Heart left ventricle (tissue), 16 donors: ENCODE data around the gene CBX1. TPM values are rescaled to one million over a fixed set of nuclear protein-coding genes. Genes with fewer than 3 reads are reported as not detected.

Source experiments
- ATAC-seq, 4 donors: fragments of 200-7000 bp; cut with Tn5 transposase; one replicate each; pipeline ENCODE4 v1.9.1; 2020 to 2022; ENCODE audit warnings: moderate library complexity in 4 of 4, mild to moderate bottlenecking in 3 of 4, moderate number of reproducible peaks in 1 of 4
- DNase-seq, 5 donors: peaks; one replicate each; pipeline ENCODE4 v3.0.0-alpha.2; 2020
- H3K27ac ChIP-seq, 12 donors: fragments of 200-600 bp; sonication (generic) in 4 of 12; one replicate each; pipeline versions ENCODE4 v1.5.0 to v1.8.0; 2016 to 2022; ENCODE audit warnings: mild to moderate bottlenecking in 2 of 12
- H3K27me3 ChIP-seq, 9 donors: fragments of 200-600 bp; sonication (generic) in 2 of 9; one replicate each; pipeline versions ENCODE4 v1.5.1 to v1.8.0; 2016 to 2022; ENCODE audit warnings: mild to moderate bottlenecking in 3 of 9
- H3K36me3 ChIP-seq, 9 donors: fragments of 200-600 bp; sonication (generic) in 2 of 9; one replicate each; pipeline versions ENCODE4 v1.5.0 to v1.8.0; 2018 to 2022; ENCODE audit warnings: mild to moderate bottlenecking in 2 of 9
- H3K4me1 ChIP-seq, 12 donors: fragments of 200-600 bp; sonication (generic) in 4 of 12; one replicate each; pipeline versions ENCODE4 v1.5.0 to v1.8.0; 2016 to 2022; ENCODE audit warnings: mild to moderate bottlenecking in 3 of 12
- H3K4me3 ChIP-seq, 12 donors: fragments of 200-600 bp; sonication (generic) in 4 of 12; one replicate each; pipeline versions ENCODE4 v1.5.0 to v1.8.0; 2017 to 2022; ENCODE audit warnings: mild to moderate bottlenecking in 9 of 12, moderate library complexity in 4 of 12
- H3K9me3 ChIP-seq, 12 donors: fragments of 200-600 bp; sonication (generic) in 4 of 12; one replicate each; pipeline versions ENCODE4 v1.5.0 to v1.8.0; 2016 to 2022; ENCODE audit warnings: mild to moderate bottlenecking in 1 of 12
- POLR2A ChIP-seq, 2 donors: fragments of 450-650 bp; IDR thresholded peaks; one replicate each; pipeline ENCODE4 v1.6.1; 2017; ENCODE audit warnings: antibody characterized with exemption in 2 of 2, mild to moderate bottlenecking in 2 of 2, moderate library complexity in 2 of 2
- WGBS, 4 donors: extraction: QIAGEN DNeasy Blood & Tissue Kit in 2 of 4; methylation state at CpG; one replicate each; pipeline versions ENCODE4 v1.1.5 to v1.1.7; 2013 to 2018; 5-methylcytosine and 5-hydroxymethylcytosine counted together
- intact Hi-C, 10 donors: fragments of 100-400 bp; cut with DNase I; formaldehyde crosslinking; loops; one replicate each; pipeline versions ENCODE4 v1.11.1 to v1.14.2; 2022
- polyA plus RNA-seq, 2 donors: library from polyadenylated mRNA; stranded (reverse); fragments of 200-250 nt; gene quantifications; one replicate each; pipeline ENCODE4 v1.2.3, GENCODE V29; 2013
- total RNA-seq, 9 donors: library from RNA; depleted of rRNA in 2 of 9; stranded (reverse); fragments of >200 nt in 2 of 9; fragmentation: NEBNext Ultra II Directional in 3 of 9; extraction: Animal tissue kit (Norgen Biotek cat#: 25700) in 3 of 9; gene quantifications; one replicate each; pipeline versions ENCODE4 v1.1.0 to v1.2.4, GENCODE V29; 2016 to 2023
- TF ChIP-seq, protein P1 (sequence below), 12 donors: fragments of 200-600 bp; sonication (generic) in 4 of 12; IDR thresholded peaks; one replicate each; pipeline versions ENCODE4 v1.5.0 to v1.8.0; 2018 to 2022; ENCODE audit warnings: antibody characterized with exemption in 12 of 12, mild to moderate bottlenecking in 5 of 12
- donor health status: ischemic (EF 13 %, LVEDD 7.1; RV severe dilation, severe dysfunction).
- donor health status: healthy with polysubstance abuse.
- donor health status: DM: no; HTN: yes; CAD: no.
- donor health status: DM: no; HTN: no; CAD: no.
- donor health status: ischemic (EF 25% LVEDD 6.9; RV normal size, moderate dysfunction).
- donor health status: ischemic (EF 25% LVEDD 5.7; RV mildly dilated, moderate dysfunction).
- donor health status: healthy.
- donor health status: DM: yes; HTN: yes; CAD: no.
- donor health status: ischemic (EF 35%, LVEDD 5.7; RV mildly dilated, moderate dysfunction).
- donor health status: nonischemic (EF 11% LVEDD 7.7; RV severe dilation, severe dysfunction).
- donor health status: DM: yes; HTN: yes; CAD: no.
- donor health status: PGD.
- donor health status: ischemic (EF 29% LVEDD 5.4; RV normal size, mild dysfunction).
- donor health status: nonischemic (EF 23%, LVEDD 6.1; RV moderate dilation, normal function).

CBX1 gene
- total and polyA plus RNA-seq, 11 donors = 24.6 to 51.7 (median 37.9) TPM

DNA sequence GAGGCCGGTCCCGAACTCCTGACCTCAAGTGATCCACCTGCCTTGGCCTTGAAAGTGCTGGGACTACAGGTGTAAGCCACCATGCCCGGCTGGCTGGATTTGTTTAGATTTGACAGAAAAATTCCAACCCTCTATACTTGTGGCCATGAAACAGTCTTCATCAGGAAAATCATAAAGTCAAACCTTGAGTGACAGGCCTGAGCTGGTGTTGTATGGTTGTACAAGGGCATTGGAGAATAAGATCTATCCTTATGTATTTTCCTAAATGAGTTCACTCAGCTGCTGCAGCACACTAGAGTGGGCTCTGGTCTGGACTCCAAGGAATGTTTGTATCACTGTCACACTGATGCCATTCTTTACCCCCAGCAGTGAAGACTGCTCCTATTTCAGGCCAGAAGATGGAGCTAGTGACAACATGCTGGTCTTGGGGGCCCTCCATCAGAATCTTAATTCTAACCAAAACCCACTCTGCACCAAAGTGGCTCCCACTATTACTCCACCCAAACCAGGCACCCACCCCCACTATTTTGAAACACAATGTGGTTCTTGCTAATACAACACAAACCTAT is 33.7 kb upstream of the CBX1 start:
- ATAC-seq = no peak
- TF ChIP-seq POLR2A (IDR thresholded peaks at IDR 0.05) = no peak
- TF ChIP-seq, protein P1, sequence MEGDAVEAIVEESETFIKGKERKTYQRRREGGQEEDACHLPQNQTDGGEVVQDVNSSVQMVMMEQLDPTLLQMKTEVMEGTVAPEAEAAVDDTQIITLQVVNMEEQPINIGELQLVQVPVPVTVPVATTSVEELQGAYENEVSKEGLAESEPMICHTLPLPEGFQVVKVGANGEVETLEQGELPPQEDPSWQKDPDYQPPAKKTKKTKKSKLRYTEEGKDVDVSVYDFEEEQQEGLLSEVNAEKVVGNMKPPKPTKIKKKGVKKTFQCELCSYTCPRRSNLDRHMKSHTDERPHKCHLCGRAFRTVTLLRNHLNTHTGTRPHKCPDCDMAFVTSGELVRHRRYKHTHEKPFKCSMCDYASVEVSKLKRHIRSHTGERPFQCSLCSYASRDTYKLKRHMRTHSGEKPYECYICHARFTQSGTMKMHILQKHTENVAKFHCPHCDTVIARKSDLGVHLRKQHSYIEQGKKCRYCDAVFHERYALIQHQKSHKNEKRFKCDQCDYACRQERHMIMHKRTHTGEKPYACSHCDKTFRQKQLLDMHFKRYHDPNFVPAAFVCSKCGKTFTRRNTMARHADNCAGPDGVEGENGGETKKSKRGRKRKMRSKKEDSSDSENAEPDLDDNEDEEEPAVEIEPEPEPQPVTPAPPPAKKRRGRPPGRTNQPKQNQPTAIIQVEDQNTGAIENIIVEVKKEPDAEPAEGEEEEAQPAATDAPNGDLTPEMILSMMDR (IDR thresholded peaks at IDR 0.05) = no peak
- no peak for DNase-seq
- intact Hi-C loops = loop anchor here in 5 of 10 donors (5.0 kb wide), 4 partner anchors 53 to 158 kb away; no protein-coding TSS in a partner anchor
- Histone ChIP-seq H3K27me3 (peaks cover 0 to 5% (median 0%) of the 10 kb centered on the region in 9 donors), H3K4me3 (no peak overlapping the region), H3K9me3 (no peaks in the 10 kb centered on the region), H3K4me1 (peaks cover 0 to 14% (median 0%) of the 10 kb centered on the region in 12 donors), H3K27ac (no peak overlapping the region), H3K36me3 (no peaks in the 10 kb centered on the region)
- 88 to 95% (median 91%) methylated on average over 3 of the region's 3 CpGs for WGBS, 4 donors

DNA sequence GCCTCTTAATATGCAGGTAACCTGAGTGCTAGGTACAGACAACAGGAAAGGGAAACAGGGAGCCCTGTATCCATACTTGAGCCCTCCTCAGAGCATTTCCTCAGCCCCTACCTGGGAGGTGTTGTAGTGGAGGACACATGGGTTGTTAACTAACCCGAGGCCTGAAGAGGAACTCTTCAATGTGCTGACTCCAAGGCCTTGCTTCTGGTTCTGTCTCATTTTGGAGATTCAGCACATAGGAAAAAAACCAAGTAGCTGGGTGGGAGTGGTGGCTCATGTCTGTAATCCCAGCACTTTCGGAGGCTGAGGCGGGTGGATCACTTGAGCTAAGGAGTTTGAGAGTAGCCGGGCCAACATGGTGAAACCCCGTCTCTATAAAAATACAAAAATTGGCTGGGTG is 31.1 kb upstream of the CBX1 start:
- TF ChIP-seq, protein P1 (IDR thresholded peaks at IDR 0.05) = no peak
- TF ChIP-seq POLR2A (IDR thresholded peaks at IDR 0.05) = no peak
- Histone ChIP-seq H3K36me3 (no peaks in the 10 kb centered on the region), H3K4me3 (no peak overlapping the region), H3K27me3 (peaks cover 0 to 5% (median 0%) of the 10 kb centered on the region in 9 donors), H3K9me3 (no peaks in the 10 kb centered on the region), H3K4me1 (peaks cover 0 to 7% (median 0%) of the 10 kb centered on the region in 12 donors), H3K27ac (peak overlapping the region in 1 of 12 donors; percentile 38)
- WGBS, 4 donors = 80 to 88% (median 82%) methylated on average over 5 of the region's 5 CpGs
- ATAC-seq (peak in 3 of 4 donors; percentile 18 to 73 (median 61)), DNase-seq (no peak)
- intact Hi-C loops = loop anchor here in 5 of 10 donors (2.0 to 5.0 kb wide), 5 partner anchors 50 to 155 kb away; no protein-coding TSS in a partner anchor

DNA sequence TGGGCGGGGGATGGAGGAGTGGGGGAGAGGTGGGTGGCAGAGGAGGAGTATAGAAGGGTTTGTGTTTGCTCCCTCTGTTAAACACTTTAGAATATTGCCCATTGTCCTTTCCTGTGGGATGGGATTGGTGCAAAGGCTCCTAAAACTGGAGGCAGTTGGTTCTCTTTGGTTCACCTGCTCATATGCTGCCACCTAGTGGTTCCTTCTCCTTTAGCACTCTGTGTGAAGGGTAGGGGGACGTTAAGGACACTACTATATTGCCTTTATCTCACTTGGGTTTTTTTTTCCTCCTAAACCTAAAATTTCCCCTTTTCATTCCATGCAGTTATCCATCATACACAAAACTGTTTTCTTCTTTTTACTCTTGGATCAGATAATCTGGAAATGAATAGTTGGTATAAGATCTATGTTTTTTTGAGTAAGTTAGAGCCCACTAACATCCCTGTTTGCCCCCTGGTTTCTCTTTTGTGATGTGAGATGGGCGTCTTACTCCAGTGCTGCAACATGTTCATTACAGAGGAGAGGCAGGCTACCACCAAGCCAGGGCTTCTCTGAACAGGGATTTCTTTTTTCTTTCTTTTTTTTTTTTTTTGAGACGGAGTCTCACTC is 30.0 kb upstream of the CBX1 start:
- TF ChIP-seq, protein P1 (IDR thresholded peaks at IDR 0.05) = peak; percentile 75 to 91 (median 84)
- no peak for TF ChIP-seq POLR2A (IDR thresholded peaks at IDR 0.05)
- no peak overlapping the region for H3K4me3 ChIP-seq
- peaks cover 0 to 5% (median 0%) of the 10 kb centered on the region in 9 donors for H3K27me3 ChIP-seq
- peaks cover 0 to 7% (median 0%) of the 10 kb centered on the region in 12 donors for H3K4me1 ChIP-seq
- H3K36me3 ChIP-seq = peaks cover 0 to 6% (median 0%) of the 10 kb centered on the region in 9 donors
- H3K27ac ChIP-seq = no peak overlapping the region
- intact Hi-C loops = loop anchor here (1.0 to 5.0 kb wide), 7 partner anchors 49 to 154 kb away; no protein-coding TSS in a partner anchor
- peak in 3 of 5 donors; percentile 32 to 68 (median 60) for DNase-seq
- no peaks in the 10 kb centered on the region for H3K9me3 ChIP-seq
- peak; percentile 75 to 91 (median 86) for ATAC-seq
- WGBS, 4 donors = 41 to 44% (median 42%) methylated on average over 4 of the region's 4 CpGs

DNA sequence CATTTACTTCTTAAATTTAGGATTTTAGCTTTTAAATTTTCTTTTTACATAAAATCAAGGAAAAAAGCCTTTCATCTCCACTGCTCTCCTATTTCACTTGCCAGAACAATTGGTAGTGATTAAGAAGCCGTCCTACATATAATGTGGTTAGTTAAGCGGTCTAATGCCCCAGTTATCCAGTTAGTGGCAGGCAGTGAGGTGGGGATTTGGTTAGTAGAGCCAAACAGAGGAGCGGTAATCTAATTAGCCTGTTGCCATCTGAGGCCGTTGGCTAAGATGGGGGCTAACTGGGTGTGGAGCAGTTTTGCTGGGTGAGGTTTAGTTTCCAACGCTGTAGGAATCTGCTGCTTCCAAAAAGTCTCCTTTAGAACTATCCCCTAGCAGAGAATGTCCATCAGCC is 28.7 kb upstream of the CBX1 start:
- ATAC-seq = no peak
- no peak for DNase-seq
- Histone ChIP-seq H3K27me3 (peaks cover 0 to 5% (median 0%) of the 10 kb centered on the region in 9 donors), H3K27ac (no peak overlapping the region), H3K9me3 (no peaks in the 10 kb centered on the region), H3K4me1 (peaks cover 0 to 7% (median 0%) of the 10 kb centered on the region in 12 donors), H3K36me3 (peaks cover 0 to 20% (median 2%) of the 10 kb centered on the region in 9 donors), H3K4me3 (no peak overlapping the region)
- intact Hi-C loops = loop anchor here (2.0 to 5.0 kb wide), 6 partner anchors 48 to 153 kb away; no protein-coding TSS in a partner anchor
- no peak for TF ChIP-seq POLR2A (IDR thresholded peaks at IDR 0.05)
- TF ChIP-seq, protein P1 (IDR thresholded peaks at IDR 0.05) = no peak
- WGBS, 4 donors = 56 to 64% (median 60%) methylated on average over 5 of the region's 5 CpGs
